WTC11 (cell line): ENCODE measurements around the gene CLDN19. TPM values are rescaled to one million over a fixed set of nuclear protein-coding genes. Genes with fewer than 3 reads are reported as not detected.

ENCODE experiments used
- ATAC-seq: fragments of 200-7000 bp; cut with Tn5 transposase; 2 replicates; pipeline ENCODE4 v1.10.0; 2021; ENCODE audit warnings: mild to moderate bottlenecking, moderate library complexity
- CTCF ChIA-PET: fragments of 300-600 bp; sonication (Branson Sonifier 250); formaldehyde crosslinking; loops from one replicate; lab custom pipeline; 2021; ENCODE audit warnings: antibody characterized with exemption; lab: Charles Lee
- POLR2A ChIA-PET: fragments of 350-600 bp; sonication (Branson Sonifier 250); formaldehyde crosslinking; loops from one replicate; lab custom pipeline; 2021; ENCODE audit warnings: antibody characterized with exemption; lab: Charles Lee
- DNase-seq: peaks from one replicate; pipeline ENCODE4 v3.0.0; 2021; ENCODE audit warnings: low spot score
- H3K27ac Mint-ChIP-seq: 2 replicates; pipeline ENCODE4 v1.8.0; 2021; ENCODE audit warnings: mixed read lengths
- H3K27me3 Mint-ChIP-seq: 2 replicates; pipeline ENCODE4 v1.8.0; 2021; ENCODE audit warnings: low read depth, mild to moderate bottlenecking, moderate library complexity, mixed read lengths
- H3K36me3 Mint-ChIP-seq: 2 replicates; pipeline ENCODE4 v1.8.0; 2021; ENCODE audit warnings: mixed read lengths
- H3K4me1 Mint-ChIP-seq: 2 replicates; pipeline ENCODE4 v1.8.0; 2022; ENCODE audit warnings: mixed read lengths
- H3K4me3 Mint-ChIP-seq: 2 replicates; pipeline ENCODE4 v1.8.0; 2021; ENCODE audit warnings: mild to moderate bottlenecking, moderate library complexity, mixed read lengths
- H3K9me3 Mint-ChIP-seq: 2 replicates; pipeline ENCODE4 v1.8.0; 2021; ENCODE audit warnings: mixed read lengths
- CREM ChIP-seq: sonication (generic); formaldehyde crosslinking; IDR thresholded peaks from 2 replicates; pipeline ENCODE4 v1.8.1; 2022; ENCODE audit warnings: mild to moderate bottlenecking, missing genetic modification reagents, moderate library complexity
- E2F4 ChIP-seq: sonication (generic); formaldehyde crosslinking; IDR thresholded peaks from 2 replicates; pipeline ENCODE4 v1.8.1; 2022; ENCODE audit warnings: low read depth, mild to moderate bottlenecking, moderate library complexity, missing genetic modification reagents, borderline replicate concordance
- OVOL2 ChIP-seq: fragments of 250-450 bp; sonication (Bioruptor Pico); IDR thresholded peaks from 2 replicates; pipeline ENCODE4 v1.9.0; 2021; ENCODE audit warnings: mild to moderate bottlenecking, borderline replicate concordance
- PREB ChIP-seq: sonication (generic); formaldehyde crosslinking; IDR thresholded peaks from 2 replicates; pipeline ENCODE4 v1.8.1; 2022; ENCODE audit warnings: mild to moderate bottlenecking, missing genetic modification reagents, moderate library complexity, borderline replicate concordance
- ZBTB43 ChIP-seq: sonication (generic); formaldehyde crosslinking; IDR thresholded peaks from 2 replicates; pipeline ENCODE4 v1.8.1; 2023; ENCODE audit warnings: mild to moderate bottlenecking, missing genetic modification reagents
- ZNF138 ChIP-seq: sonication (generic); formaldehyde crosslinking; conservative IDR thresholded peaks from 2 replicates; pipeline ENCODE4 v1.8.1; 2022; ENCODE audit warnings: mild to moderate bottlenecking, moderate library complexity, missing genetic modification reagents
- ZNF263 ChIP-seq: sonication (generic); formaldehyde crosslinking; IDR thresholded peaks from 2 replicates; pipeline ENCODE4 v1.8.1; 2022; ENCODE audit warnings: low read depth, mild to moderate bottlenecking, moderate library complexity, missing genetic modification reagents
- ZNF423 ChIP-seq: fragments of 250-450 bp; sonication (Bioruptor Pico); IDR thresholded peaks from 2 replicates; pipeline ENCODE4 v2.1.2; 2022; ENCODE audit warnings: mild to moderate bottlenecking, moderate library complexity
- total RNA-seq: library from RNA; stranded (reverse); gene quantifications from 3 replicates; pipeline ENCODE4 v1.2.3, GENCODE V29; 2021
- TF ChIP-seq, protein P1 (sequence below): fragments of 250-450 bp; sonication (Bioruptor Pico); IDR thresholded peaks from 2 replicates; pipeline ENCODE4 v1.9.0; 2021; ENCODE audit warnings: mild to moderate bottlenecking
- TF ChIP-seq, protein P2 (sequence below): sonication (generic); formaldehyde crosslinking; IDR thresholded peaks from 2 replicates; pipeline ENCODE4 v1.8.0; 2022; ENCODE audit warnings: missing genetic modification reagents
- TF ChIP-seq, protein P3 (sequence below): fragments of 250-450 bp; sonication (Bioruptor Pico); IDR thresholded peaks from 2 replicates; pipeline ENCODE4 v1.8.0; 2021; ENCODE audit warnings: mild to moderate bottlenecking

CLDN19 gene
- total RNA-seq, 1 experiment from 2014 or later: 8.1 TPM

- CTCF ChIA-PET: interaction anchor here (0.9 to 2.5 kb wide), 2 partner anchors 18 to 27 kb away, joined by 3 to 22 read pairs; no protein-coding TSS in a partner anchor
- DNase-seq (no peak), ATAC-seq (no peak)
- no peaks in the 10 kb centered on the region for H3K36me3 Mint-ChIP-seq
- H3K4me3 Mint-ChIP-seq: peak overlapping the region; percentile 57
- H3K9me3 Mint-ChIP-seq: no peaks in the 10 kb centered on the region
- H3K27ac Mint-ChIP-seq: no peak overlapping the region
- H3K27me3 Mint-ChIP-seq: no peaks in the 10 kb centered on the region
- peaks cover 50% of the 10 kb centered on the region for H3K4me1 Mint-ChIP-seq
- POLR2A ChIA-PET: no interaction called here
- TF ChIP-seq ZNF138 (CRISPR knock-in tag): no peak
- no peak for TF ChIP-seq PREB (CRISPR knock-in tag)
- TF ChIP-seq, protein P1, sequence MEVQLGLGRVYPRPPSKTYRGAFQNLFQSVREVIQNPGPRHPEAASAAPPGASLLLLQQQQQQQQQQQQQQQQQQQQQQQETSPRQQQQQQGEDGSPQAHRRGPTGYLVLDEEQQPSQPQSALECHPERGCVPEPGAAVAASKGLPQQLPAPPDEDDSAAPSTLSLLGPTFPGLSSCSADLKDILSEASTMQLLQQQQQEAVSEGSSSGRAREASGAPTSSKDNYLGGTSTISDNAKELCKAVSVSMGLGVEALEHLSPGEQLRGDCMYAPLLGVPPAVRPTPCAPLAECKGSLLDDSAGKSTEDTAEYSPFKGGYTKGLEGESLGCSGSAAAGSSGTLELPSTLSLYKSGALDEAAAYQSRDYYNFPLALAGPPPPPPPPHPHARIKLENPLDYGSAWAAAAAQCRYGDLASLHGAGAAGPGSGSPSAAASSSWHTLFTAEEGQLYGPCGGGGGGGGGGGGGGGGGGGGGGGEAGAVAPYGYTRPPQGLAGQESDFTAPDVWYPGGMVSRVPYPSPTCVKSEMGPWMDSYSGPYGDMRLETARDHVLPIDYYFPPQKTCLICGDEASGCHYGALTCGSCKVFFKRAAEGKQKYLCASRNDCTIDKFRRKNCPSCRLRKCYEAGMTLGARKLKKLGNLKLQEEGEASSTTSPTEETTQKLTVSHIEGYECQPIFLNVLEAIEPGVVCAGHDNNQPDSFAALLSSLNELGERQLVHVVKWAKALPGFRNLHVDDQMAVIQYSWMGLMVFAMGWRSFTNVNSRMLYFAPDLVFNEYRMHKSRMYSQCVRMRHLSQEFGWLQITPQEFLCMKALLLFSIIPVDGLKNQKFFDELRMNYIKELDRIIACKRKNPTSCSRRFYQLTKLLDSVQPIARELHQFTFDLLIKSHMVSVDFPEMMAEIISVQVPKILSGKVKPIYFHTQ (CRISPR knock-in tag): no peak
Observed at GRCh38 chr1:42738678-42739226, 1.3 kb downstream of the CLDN19 start.

DNA sequence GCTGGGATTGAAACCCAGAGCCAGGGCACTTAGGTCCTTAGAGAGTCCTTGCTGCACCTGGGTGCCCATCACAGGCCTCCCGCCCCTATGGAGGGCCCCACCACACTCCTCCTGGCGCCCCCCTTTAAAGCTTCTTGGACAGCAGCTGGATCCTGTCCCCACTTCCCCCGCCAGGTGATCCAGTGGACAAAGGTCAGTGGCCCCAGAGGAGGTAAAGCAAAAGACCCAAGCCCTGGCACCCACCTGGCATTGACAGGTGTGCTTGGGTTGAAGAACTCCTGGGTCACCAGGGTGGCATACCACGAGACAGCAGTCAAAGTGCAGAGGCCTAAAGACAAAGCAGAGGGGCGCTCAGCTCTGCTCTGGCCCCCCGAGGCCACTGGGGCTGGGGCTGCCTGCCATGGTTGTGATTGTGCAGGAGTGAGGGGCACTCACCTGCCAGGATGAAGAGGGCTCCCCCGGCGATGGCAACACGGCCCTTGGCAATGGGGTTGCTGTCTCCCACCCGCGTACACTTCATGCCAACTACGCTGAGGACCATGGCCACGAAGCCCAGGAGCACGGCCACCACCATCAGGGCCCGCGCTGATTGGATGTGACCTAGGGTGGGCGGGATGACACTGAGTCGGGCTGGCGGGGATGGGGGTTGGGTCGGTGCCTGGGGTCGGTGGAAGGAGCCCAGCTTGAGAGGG is 1.9 kb downstream of the CLDN19 start:
- Mint-ChIP-seq H3K9me3 (no peaks in the 10 kb centered on the region), H3K4me3 (no peak overlapping the region), H3K27me3 (no peaks in the 10 kb centered on the region), H3K36me3 (no peaks in the 10 kb centered on the region), H3K4me1 (peaks cover 46% of the 10 kb centered on the region), H3K27ac (no peak overlapping the region)
- DNase-seq: no peak
- TF ChIP-seq, protein P2, sequence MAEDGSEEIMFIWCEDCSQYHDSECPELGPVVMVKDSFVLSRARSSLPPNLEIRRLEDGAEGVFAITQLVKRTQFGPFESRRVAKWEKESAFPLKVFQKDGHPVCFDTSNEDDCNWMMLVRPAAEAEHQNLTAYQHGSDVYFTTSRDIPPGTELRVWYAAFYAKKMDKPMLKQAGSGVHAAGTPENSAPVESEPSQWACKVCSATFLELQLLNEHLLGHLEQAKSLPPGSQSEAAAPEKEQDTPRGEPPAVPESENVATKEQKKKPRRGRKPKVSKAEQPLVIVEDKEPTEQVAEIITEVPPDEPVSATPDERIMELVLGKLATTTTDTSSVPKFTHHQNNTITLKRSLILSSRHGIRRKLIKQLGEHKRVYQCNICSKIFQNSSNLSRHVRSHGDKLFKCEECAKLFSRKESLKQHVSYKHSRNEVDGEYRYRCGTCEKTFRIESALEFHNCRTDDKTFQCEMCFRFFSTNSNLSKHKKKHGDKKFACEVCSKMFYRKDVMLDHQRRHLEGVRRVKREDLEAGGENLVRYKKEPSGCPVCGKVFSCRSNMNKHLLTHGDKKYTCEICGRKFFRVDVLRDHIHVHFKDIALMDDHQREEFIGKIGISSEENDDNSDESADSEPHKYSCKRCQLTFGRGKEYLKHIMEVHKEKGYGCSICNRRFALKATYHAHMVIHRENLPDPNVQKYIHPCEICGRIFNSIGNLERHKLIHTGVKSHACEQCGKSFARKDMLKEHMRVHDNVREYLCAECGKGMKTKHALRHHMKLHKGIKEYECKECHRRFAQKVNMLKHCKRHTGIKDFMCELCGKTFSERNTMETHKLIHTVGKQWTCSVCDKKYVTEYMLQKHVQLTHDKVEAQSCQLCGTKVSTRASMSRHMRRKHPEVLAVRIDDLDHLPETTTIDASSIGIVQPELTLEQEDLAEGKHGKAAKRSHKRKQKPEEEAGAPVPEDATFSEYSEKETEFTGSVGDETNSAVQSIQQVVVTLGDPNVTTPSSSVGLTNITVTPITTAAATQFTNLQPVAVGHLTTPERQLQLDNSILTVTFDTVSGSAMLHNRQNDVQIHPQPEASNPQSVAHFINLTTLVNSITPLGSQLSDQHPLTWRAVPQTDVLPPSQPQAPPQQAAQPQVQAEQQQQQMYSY (CRISPR knock-in tag): no peak
- no peak for TF ChIP-seq ZNF138 (CRISPR knock-in tag)
- ChIA-PET POLR2A (no interaction called here), CTCF (interaction anchor here (0.9 to 2.5 kb wide), 4 partner anchors 9 to 28 kb away, joined by 3 to 22 read pairs (median 8); no protein-coding TSS in a partner anchor)
- ATAC-seq: no peak

DNA sequence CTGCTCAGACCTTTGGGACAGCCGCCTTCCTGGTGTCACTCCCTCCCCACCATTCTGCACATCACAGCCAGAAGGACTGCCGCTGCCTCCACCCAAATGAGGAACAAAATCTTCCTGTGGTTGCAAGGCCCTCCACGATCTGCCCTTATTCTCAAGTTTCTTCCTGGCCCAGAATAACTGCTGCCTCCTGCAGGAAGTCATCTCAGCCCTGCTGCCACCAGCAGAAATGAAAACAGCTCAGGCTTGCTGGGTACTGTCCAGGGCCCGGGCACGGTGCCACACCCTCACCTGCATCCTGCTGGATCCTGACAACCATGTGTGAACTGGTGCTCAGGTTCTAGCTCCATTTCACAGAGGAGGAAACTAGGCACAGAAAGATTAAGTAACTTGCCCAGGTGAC is 2.8 kb downstream of the CLDN19 start:
- TF ChIP-seq OVOL2 (CRISPR knock-in tag) (no peak), E2F4 (no peak), ZNF263 (CRISPR knock-in tag) (no peak), CREM (no peak), ZNF423 (no peak), ZBTB43 (CRISPR knock-in tag) (no peak)
- TF ChIP-seq, protein P3, sequence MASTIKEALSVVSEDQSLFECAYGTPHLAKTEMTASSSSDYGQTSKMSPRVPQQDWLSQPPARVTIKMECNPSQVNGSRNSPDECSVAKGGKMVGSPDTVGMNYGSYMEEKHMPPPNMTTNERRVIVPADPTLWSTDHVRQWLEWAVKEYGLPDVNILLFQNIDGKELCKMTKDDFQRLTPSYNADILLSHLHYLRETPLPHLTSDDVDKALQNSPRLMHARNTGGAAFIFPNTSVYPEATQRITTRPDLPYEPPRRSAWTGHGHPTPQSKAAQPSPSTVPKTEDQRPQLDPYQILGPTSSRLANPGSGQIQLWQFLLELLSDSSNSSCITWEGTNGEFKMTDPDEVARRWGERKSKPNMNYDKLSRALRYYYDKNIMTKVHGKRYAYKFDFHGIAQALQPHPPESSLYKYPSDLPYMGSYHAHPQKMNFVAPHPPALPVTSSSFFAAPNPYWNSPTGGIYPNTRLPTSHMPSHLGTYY: no peak
- H3K36me3 Mint-ChIP-seq: no peaks in the 10 kb centered on the region
- H3K4me1 Mint-ChIP-seq: peaks cover 40% of the 10 kb centered on the region
- H3K9me3 Mint-ChIP-seq: no peaks in the 10 kb centered on the region
- ATAC-seq (no peak), DNase-seq (no peak)
- no peaks in the 10 kb centered on the region for H3K27me3 Mint-ChIP-seq
- CTCF ChIA-PET: interaction anchor here (1.2 to 2.5 kb wide), 4 partner anchors 10 to 159 kb away, joined by 3 to 13 read pairs (median 6); no protein-coding TSS in a partner anchor
- no peak overlapping the region for H3K4me3 Mint-ChIP-seq
- POLR2A ChIA-PET: no interaction called here
- H3K27ac Mint-ChIP-seq: peak overlapping the region; percentile 17; the same call in 1 of the 2 replicates
